GM12892 (cell line): ENCODE data around the gene MVB12A.
A peak's percentile ranks its signal among the peaks of the same experiment; 100 is the strongest.

Source experiments
- DNase-seq: peaks from one replicate; pipeline ENCODE4 v3.0.0; 2011; ENCODE audit not compliant: insufficient read length
- FAIRE-seq: peaks from 2 replicates; lab custom pipeline; 2011; peaks lifted over from hg19 to GRCh38; lab: Jason Lieb, UNC
- POLR2A ChIP-seq: IDR thresholded peaks from 2 replicates; pipeline ENCODE4 v1.6.1; 2011; ENCODE audit warnings: low read depth, low read length, control low read depth
- POLR2AphosphoS5 ChIP-seq: IDR thresholded peaks from 2 replicates; pipeline ENCODE4 v1.6.1; 2011; ENCODE audit warnings: low read depth, low read length, control low read depth
- TAF1 ChIP-seq: IDR thresholded peaks from 2 replicates; pipeline ENCODE4 v1.6.1; 2011; ENCODE audit warnings: low read depth, mild to moderate bottlenecking, control low read depth, low read length, borderline replicate concordance

MVB12A gene

GRCh38 chr19:17391371-17392151, 28.3 kb upstream of the MVB12A start:
- TF ChIP-seq POLR2AphosphoS5 (no peak), POLR2A (no peak), TAF1 (no peak)
- FAIRE-seq (no peak), DNase-seq (no peak)

DNA sequence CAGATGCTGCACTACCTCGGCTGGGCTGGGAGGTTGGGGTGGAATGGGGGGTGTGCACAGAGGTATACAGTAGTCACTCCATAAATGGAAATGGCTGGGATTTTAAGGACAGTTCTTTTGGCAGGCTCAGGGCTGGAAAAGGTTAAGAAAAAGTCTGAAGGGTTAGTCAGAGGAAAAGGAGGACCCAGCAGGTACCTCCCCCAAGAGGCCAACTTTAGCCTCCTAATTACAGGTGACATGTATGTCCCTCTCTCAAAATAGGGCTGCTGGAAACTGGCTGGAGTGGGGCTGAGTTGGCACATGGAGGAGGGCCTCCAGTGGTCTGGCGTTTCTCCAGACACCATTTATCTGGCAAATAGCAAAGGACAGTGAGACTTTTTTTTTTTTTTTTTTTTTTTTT, 26.8 kb upstream of the MVB12A start:
- no peak for DNase-seq
- no peak for FAIRE-seq
- no peak for TF ChIP-seq TAF1
- no peak for TF ChIP-seq POLR2AphosphoS5
- TF ChIP-seq POLR2A, result no peak

DNA sequence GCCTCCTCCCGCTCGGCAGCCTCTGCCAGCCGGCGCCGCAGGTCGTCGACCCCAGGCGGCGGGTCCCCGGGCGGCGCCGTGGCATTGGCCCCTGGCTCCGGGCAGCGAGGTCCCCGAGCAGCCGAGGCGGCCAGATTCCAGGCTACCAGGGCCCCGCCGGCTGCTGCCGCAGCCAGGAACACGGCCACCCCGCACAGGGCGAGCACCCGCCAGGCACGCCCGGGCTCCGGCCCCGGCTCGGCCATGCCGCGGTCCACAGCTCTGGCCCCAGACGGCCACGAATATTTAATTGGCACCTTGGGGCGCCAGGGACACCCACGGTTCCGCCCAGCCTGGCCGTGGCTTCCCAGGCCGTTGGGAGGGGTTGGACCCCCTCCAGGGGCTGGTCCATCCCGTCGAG, 25.9 kb upstream of the MVB12A start, which contains the start of gene CCDC194:
Gene CCDC194 (minus strand): TSS at position 283 of the 400 bp plus-strand sequence. CDS start 38 bp downstream, at position 245.
- DNase-seq (no peak), FAIRE-seq (no peak)
- TF ChIP-seq POLR2AphosphoS5, result no peak; the same call in 1 of the 2 replicates
- no peak for TF ChIP-seq TAF1
- TF ChIP-seq POLR2A, result no peak

GRCh38 chr19:17394891-17395415, 24.9 kb upstream of the MVB12A start:
- TF ChIP-seq POLR2AphosphoS5 (peak; percentile 44; the same call in 1 of the 2 replicates), POLR2A (no peak)
- FAIRE-seq (peak; percentile 82), DNase-seq (no peak)

- no peak for TF ChIP-seq TAF1
- TF ChIP-seq POLR2A, result no peak
- FAIRE-seq (no peak), DNase-seq (no peak)
These were observed 20.8 kb upstream of the MVB12A start for GRCh38 chr19:17398902-17399527.

DNA sequence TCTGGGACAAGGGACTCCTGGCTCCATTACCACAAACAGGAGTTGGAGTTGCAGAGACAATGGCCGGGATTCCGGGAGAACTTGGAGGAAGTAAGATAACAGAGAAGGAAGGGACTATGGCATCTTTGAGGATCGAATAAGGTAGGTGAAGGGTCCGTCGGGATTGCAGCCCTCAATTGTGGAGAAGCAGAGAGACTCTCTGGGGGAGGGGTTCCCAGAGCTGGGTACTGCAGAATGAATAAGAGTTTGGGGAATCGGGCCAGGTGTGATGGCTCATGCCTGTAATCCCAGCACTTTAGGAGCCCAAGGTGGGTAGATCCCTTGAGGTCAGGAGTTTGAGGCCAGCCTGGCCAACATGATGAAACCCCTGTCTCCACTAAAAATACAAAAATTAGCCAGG, 18.2 kb upstream of the MVB12A start:
- no peak for DNase-seq
- no peak for FAIRE-seq
- TF ChIP-seq POLR2AphosphoS5 (no peak), POLR2A (no peak), TAF1 (no peak)

DNA sequence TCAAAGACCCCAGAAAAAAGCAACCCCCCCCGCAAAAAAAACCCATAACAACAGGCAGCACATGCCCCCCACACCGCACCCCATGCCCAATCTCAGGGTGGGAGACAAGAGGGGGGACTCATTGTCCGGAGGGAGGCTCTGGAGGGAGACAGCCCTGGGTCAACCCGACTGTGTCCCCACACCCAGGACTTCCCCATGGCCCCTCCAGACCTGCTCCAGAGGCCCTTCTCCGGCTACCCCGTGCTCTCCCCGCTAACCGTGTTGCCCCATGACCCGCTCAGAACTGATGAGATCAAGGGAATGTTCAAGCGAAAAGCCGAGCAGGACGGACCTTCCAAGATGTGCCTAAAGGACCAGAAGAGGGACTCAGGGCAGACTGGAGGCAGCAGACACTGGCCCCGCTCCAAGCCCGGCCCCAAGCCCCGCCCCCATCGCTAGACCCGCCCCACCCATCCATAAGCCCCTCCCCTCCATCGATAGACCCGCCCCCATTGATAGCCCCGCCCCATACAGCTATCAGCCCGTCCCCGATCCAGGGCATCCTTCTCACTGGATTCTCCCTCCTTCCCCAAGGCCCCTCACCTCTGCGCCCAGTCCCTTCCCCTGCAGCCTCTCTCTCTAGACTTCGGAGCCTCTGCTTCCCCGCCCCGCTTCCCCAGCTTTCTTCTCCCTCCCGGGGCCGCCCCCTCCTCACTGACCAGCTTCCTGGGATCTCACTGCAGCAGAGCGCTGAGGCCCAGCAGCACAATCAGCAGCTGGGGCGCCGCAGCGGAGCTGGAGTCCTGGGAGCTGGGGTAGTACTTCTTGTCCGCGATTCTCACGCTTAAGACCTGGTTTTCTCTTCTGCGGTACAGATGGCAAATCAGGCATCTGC, 16.6 kb upstream of the MVB12A start:
- TF ChIP-seq POLR2A (no peak), TAF1 (no peak), POLR2AphosphoS5 (no peak)
- DNase-seq (peak; percentile 68), FAIRE-seq (no peak)

DNA sequence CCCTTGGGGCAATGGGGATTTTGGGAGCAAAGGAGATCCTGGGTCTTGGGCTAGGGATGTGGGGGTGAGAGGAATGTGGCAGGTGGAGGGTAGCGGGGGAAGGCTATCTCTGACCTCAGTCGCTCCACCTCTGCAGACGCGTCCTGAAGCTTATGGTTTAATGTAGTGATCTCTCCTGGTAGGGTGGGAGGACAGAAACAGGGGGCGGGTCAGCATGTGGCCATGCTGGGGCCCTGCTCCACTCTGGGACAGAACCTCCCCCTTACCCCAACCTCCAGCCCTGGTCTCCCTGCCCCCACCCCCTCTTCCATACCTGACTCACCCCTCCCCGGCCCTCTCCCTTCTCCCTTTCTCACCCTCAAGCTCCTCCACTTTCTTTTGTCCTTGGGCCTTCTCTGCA, 15.8 kb upstream of the MVB12A start:
- FAIRE-seq (no peak), DNase-seq (no peak)
- TF ChIP-seq POLR2AphosphoS5 (no peak), TAF1 (no peak), POLR2A (no peak)

- FAIRE-seq, result no peak
- TF ChIP-seq TAF1 (no peak), POLR2A (no peak), POLR2AphosphoS5 (no peak)
- DNase-seq, result no peak
These were observed 15.1 kb upstream of the MVB12A start for GRCh38 chr19:17404621-17405249.

DNA sequence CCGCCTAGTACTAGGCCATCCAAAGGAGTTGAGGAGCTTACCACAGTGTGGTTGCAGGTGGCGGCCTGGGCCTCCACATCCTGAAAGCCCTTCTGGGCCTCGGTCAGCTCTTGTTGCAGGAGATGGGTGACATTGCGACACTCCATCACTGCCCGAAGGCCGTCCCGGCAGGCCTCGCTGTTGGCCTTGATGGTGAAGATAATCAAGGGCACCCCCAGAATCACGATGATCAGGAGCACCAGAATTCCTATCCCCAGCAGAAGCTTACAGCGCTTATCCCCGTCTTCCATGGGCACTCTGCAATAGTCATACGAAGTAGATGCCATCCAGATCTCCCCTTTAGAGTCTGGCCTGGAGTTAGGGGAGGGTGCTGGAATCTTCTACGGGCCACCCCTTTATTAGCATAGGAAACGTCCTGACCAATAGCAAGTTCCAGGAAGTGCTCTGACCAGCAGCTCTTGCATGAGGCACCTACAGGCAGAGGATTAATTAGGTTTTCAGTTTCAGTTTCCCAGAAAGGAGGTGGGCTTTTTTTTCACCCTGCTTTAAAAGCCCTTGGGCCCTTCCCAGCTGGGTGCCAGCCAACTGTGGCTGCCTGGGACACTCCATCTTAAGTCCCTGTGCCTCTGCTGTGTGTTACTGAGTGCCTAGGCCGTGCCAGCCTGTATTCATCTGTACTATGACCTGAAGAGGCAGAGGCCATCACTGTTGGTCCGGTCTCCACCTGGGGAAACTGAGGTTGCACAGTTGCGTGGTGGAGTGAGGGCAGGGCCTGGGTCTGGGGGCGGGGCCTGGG, 14.4 kb upstream of the MVB12A start, which contains the start of gene BST2:
Gene BST2 (minus strand): TSS at position 381 of the 796 bp plus-strand sequence. CDS start 55 bp downstream, at position 326.
- FAIRE-seq (peak; percentile 86), DNase-seq (peak; percentile 88)
- TF ChIP-seq TAF1 (0 out of 2 replicates have a peak, but pooled peaks have one; percentile 46), POLR2AphosphoS5 (peak; percentile 84), POLR2A (peak; percentile 66)
